ENCODE measurements around the gene UCN3. TPM values are rescaled to one million over a fixed set of nuclear protein-coding genes. Genes with fewer than 3 reads are reported as not detected.

The UCN3 gene
- total RNA-seq, 1 experiment from 2014 or later, result not detected

- Mint-ChIP-seq H3K27me3 (ENCODE audit: low read depth) (no peaks in the 10 kb centered on the region), H3K27ac (no peak overlapping the region), H3K4me1 (peaks cover 4 to 6% of the 10 kb centered on the region in 2 experiments; a peak in 3 of 4 replicates), H3K9me3 (peaks cover 42 to 47% of the 10 kb centered on the region in 2 experiments), H3K36me3 (ENCODE audit: insufficient read depth in 1 of 3, low read depth in 3 of 3) (peaks cover 10 to 29% (median 29%) of the 10 kb centered on the region in 3 experiments), H3K4me3 (no peak overlapping the region)
- no peak overlapping the region for H4K91ac ChIP-seq (ENCODE audit: insufficient read length, low read depth, low read length)
- no peaks in the 10 kb centered on the region for H3K23me2 ChIP-seq (ENCODE audit: insufficient read length, low read depth, low read length, poor library complexity, severe bottlenecking)
- H3K9me3 ChIP-seq (ENCODE audit: control insufficient read depth, low read depth, low read length), result peaks cover 12% of the 10 kb centered on the region
- H3K56ac ChIP-seq (ENCODE audit: insufficient read length, low read depth, low read length), result no peak overlapping the region
- no peak overlapping the region for H2BK5ac ChIP-seq (ENCODE audit: insufficient read length, low read length)
- no peak for TF ChIP-seq CTCF (conservative IDR thresholded peaks at IDR 0.05)
- no peak overlapping the region for H3T11ph ChIP-seq (ENCODE audit: low read length)
- no peak overlapping the region for H3K18ac ChIP-seq (ENCODE audit: insufficient read length, low read depth, low read length)
- H3K23ac ChIP-seq (ENCODE audit: insufficient read length, low read depth, low read length), result no peak overlapping the region
- H3K4me2 ChIP-seq (ENCODE audit: insufficient read depth, insufficient read length, low read length), result no peak overlapping the region
- H2BK20ac ChIP-seq (ENCODE audit: low read depth, low read length, poor library complexity, severe bottlenecking), result no peak overlapping the region
- H3K27ac ChIP-seq (ENCODE audit: insufficient read length, low read depth, low read length), result no peak overlapping the region
- DNase-seq, result no peak
- no peak overlapping the region for H2AFZ ChIP-seq (ENCODE audit: low read length)
- H3K4ac ChIP-seq (ENCODE audit: low read depth, low read length), result no peak overlapping the region
- H3K79me1 ChIP-seq (ENCODE audit: insufficient read depth, low read depth, low read length, poor library complexity, severe bottlenecking), result no peaks in the 10 kb centered on the region
- WGBS (ENCODE audit: extremely low coverage, insufficient read length, low lambda C conversion rate), result no CpG with 5 or more reads among the region's 5 CpGs
- no peaks in the 10 kb centered on the region for H3K27me3 ChIP-seq (ENCODE audit: insufficient read depth, low read length)
- no peak overlapping the region for H3K14ac ChIP-seq (ENCODE audit: insufficient read depth, low read length)
- H3K79me2 ChIP-seq (ENCODE audit: insufficient read depth, low read length), result no peaks in the 10 kb centered on the region
- H2BK12ac ChIP-seq (ENCODE audit: insufficient read length, low read depth, low read length), result no peak overlapping the region
- H4K20me1 ChIP-seq (ENCODE audit: control insufficient read depth, insufficient read depth, insufficient read length), result no peaks in the 10 kb centered on the region
- H2BK120ac ChIP-seq (ENCODE audit: low read depth, low read length, poor library complexity, severe bottlenecking), result no peak overlapping the region
- no peak overlapping the region for H4K5ac ChIP-seq (ENCODE audit: insufficient read length, low read depth, low read length)
- no peak overlapping the region for H4K8ac ChIP-seq (replicated peaks; ENCODE audit: insufficient read length, low read depth, low read length)
- no peaks in the 10 kb centered on the region; the same call in 1 of the 2 replicates for H3K4me1 ChIP-seq (ENCODE audit: insufficient read depth, low read length)
- no peak overlapping the region for H3K9ac ChIP-seq (ENCODE audit: extremely low read depth, insufficient read length, low read length)
- no peak overlapping the region for H2AK5ac ChIP-seq (ENCODE audit: insufficient read length, low read length)
- H2BK15ac ChIP-seq (ENCODE audit: low read depth, low read length), result no peak overlapping the region
Measured at GRCh38 chr10:5387169-5387568, 22.4 kb downstream of the UCN3 start.

Measured in H9 (cell line).